Sigmoid colon (tissue), 7 donors: ENCODE results near the gene NRF1. TPM values are rescaled to one million over a fixed set of nuclear protein-coding genes. Genes with fewer than 3 reads are reported as not detected.
A peak's percentile ranks its signal among the peaks of the same experiment; 100 is the strongest.

Source experiments
- DNase-seq: peaks from one replicate; pipeline ENCODE4 v3.0.0-alpha.2; 2019
- H3K27ac ChIP-seq, 4 donors: fragments of 200-600 bp; sonication (generic); one replicate each; pipeline ENCODE4 v1.5.1; 2016 to 2019; ENCODE audit warnings: mild to moderate bottlenecking in 1 of 4
- H3K27me3 ChIP-seq, 3 donors: fragments of 200-600 bp; sonication (generic); one replicate each; pipeline ENCODE4 v1.5.1; 2019; ENCODE audit warnings: mild to moderate bottlenecking in 1 of 3
- H3K36me3 ChIP-seq, 4 donors: fragments of 200-600 bp; sonication (generic); one replicate each; pipeline ENCODE4 v1.5.1; 2016 to 2019
- H3K4me1 ChIP-seq, 4 donors: fragments of 200-600 bp; sonication (generic); one replicate each; pipeline ENCODE4 v1.5.1; 2017 to 2019
- H3K4me3 ChIP-seq, 4 donors: fragments of 200-600 bp; sonication (generic); one replicate each; pipeline ENCODE4 v1.5.1; 2017 to 2019; ENCODE audit warnings: mild to moderate bottlenecking in 2 of 4, moderate library complexity in 1 of 4
- H3K9me3 ChIP-seq, 4 donors: fragments of 200-600 bp in 3 of 4; sonication (generic) in 3 of 4; one replicate each; pipeline versions ENCODE4 v1.5.1 to v1.6.1; 2013 to 2019
- EP300 ChIP-seq, 4 donors: sonication (generic); formaldehyde crosslinking; IDR thresholded peaks; one replicate each; pipeline ENCODE4 v1.6.1; 2017; ENCODE audit warnings: antibody characterized with exemption in 4 of 4
- POLR2A ChIP-seq, 2 donors: fragments of 450-650 bp; IDR thresholded peaks; one replicate each; pipeline ENCODE4 v1.6.1; 2016; ENCODE audit warnings: antibody characterized with exemption in 2 of 2, mild to moderate bottlenecking in 2 of 2, moderate library complexity in 2 of 2
- POLR2AphosphoS5 ChIP-seq, 4 donors: sonication (generic); formaldehyde crosslinking; IDR thresholded peaks; one replicate each; pipeline ENCODE4 v1.6.1; 2017; ENCODE audit warnings: antibody characterized with exemption in 4 of 4
- WGBS, 2 donors: extraction: QIAGEN DNeasy Blood & Tissue Kit; methylation state at CpG; one replicate each; pipeline ENCODE4 v1.1.7; 2013; 5-methylcytosine and 5-hydroxymethylcytosine counted together
- intact Hi-C: fragments of 100-400 bp; cut with DNase I; formaldehyde crosslinking; loops from one replicate; pipeline ENCODE4 v1.15.1; 2023
- polyA plus RNA-seq, 3 donors: library from polyadenylated mRNA; stranded (reverse); fragments of 200-250 nt; gene quantifications; one replicate each; pipeline ENCODE4 v1.2.3, GENCODE V29; 2013
- total RNA-seq, 4 donors: library from RNA; depleted of rRNA; stranded (reverse); fragments of >200 nt; gene quantifications; one replicate each; pipeline ENCODE4 v1.1.0, GENCODE V29; 2016
- TF ChIP-seq, protein P1 (sequence below), 4 experiments: fragments of 450-650 bp in 3 of 4; fragments of 200-600 bp in 1 of 4; IDR thresholded peaks; one replicate each; pipeline ENCODE4 v1.5.1; 2016 to 2019; ENCODE audit warnings: antibody characterized with exemption in 4 of 4, mild to moderate bottlenecking in 3 of 4, moderate library complexity in 2 of 4
- donor health status: healthy with polysubstance abuse.
- donor health status: Bipolar disorder and iron deficiency.
- donor health status: healthy.

Gene NRF1
- total and polyA plus RNA-seq, 7 donors, result 4.8 to 18.1 (median 15.0) TPM

DNA sequence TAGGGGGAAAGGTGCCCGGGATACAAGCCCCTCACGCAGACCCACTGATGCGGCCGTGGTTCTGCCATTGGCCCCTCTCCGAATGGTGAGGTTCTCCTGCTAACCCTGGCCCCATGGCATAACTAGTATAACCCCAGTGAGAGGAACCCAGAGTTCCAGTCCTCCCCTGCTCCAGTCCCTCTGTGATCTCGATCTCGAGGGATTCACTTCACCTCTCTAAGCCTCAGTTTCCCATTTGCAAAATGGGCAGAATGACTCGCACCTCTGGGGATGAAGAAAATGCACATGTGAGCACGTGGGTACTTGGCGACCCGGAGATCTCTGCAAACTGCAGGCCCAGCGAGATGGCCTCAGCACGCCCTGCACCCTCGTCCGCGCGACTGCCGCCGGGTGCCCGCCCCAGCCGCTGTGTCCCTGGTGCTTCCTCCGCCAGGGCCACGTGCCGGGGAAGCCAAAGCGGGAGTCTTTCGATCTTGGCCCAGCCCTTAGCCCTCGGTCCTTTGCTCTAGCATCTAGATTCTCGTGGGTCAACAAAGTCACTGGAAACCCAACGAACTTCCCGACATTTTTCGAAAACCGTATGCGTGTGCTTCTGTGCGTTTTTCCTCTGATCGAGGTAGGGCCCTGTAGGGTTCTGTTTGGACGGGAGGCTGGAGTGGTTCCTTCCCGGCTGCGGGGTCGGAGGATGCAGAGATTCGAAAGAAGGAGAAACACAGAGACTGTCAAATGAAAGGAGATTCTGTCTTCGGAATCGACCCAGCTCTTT is 171.5 kb downstream of the NRF1 start:
- intact Hi-C loops, result no loop called here
- 6 to 7% methylated on average over 42 of the region's 42 CpGs for WGBS, 2 donors
- peaks cover 76 to 100% (median 95%) of the 10 kb centered on the region in 3 donors for H3K27me3 ChIP-seq
- H3K9me3 ChIP-seq, result no peaks in the 10 kb centered on the region
- H3K4me3 ChIP-seq, result no peak overlapping the region
- TF ChIP-seq EP300 (IDR thresholded peaks at IDR 0.05), result no peak
- TF ChIP-seq POLR2AphosphoS5 (IDR thresholded peaks at IDR 0.05), result peak in 1 of 4 donors; percentile 49
- H3K27ac ChIP-seq, result no peak overlapping the region
- H3K4me1 ChIP-seq, result peaks cover 0 to 77% (median 75%) of the 10 kb centered on the region in 4 donors
- H3K36me3 ChIP-seq, result no peaks in the 10 kb centered on the region
- no peak for DNase-seq

- TF ChIP-seq POLR2AphosphoS5 (IDR thresholded peaks at IDR 0.05) (no peak), EP300 (IDR thresholded peaks at IDR 0.05) (no peak), POLR2A (IDR thresholded peaks at IDR 0.05) (no peak)
- TF ChIP-seq, protein P1, sequence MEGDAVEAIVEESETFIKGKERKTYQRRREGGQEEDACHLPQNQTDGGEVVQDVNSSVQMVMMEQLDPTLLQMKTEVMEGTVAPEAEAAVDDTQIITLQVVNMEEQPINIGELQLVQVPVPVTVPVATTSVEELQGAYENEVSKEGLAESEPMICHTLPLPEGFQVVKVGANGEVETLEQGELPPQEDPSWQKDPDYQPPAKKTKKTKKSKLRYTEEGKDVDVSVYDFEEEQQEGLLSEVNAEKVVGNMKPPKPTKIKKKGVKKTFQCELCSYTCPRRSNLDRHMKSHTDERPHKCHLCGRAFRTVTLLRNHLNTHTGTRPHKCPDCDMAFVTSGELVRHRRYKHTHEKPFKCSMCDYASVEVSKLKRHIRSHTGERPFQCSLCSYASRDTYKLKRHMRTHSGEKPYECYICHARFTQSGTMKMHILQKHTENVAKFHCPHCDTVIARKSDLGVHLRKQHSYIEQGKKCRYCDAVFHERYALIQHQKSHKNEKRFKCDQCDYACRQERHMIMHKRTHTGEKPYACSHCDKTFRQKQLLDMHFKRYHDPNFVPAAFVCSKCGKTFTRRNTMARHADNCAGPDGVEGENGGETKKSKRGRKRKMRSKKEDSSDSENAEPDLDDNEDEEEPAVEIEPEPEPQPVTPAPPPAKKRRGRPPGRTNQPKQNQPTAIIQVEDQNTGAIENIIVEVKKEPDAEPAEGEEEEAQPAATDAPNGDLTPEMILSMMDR (IDR thresholded peaks at IDR 0.05), result no peak
- Histone ChIP-seq H3K36me3 (no peaks in the 10 kb centered on the region), H3K27me3 (peaks cover 70 to 94% (median 89%) of the 10 kb centered on the region in 3 donors), H3K9me3 (no peaks in the 10 kb centered on the region), H3K4me1 (peaks cover 0 to 73% (median 71%) of the 10 kb centered on the region in 4 donors), H3K27ac (no peak overlapping the region), H3K4me3 (no peak overlapping the region)
- no peak for DNase-seq
- intact Hi-C loops, result no loop called here
- whole genome bisulfite sequencing, 2 donors, result 14% methylated on average over 10 of the region's 10 CpGs
These were observed 172.0 kb downstream of the NRF1 start for GRCh38 chr7:129783584-129783919.

GRCh38 chr7:129784437-129784782 is 172.9 kb downstream of the NRF1 start:
- peaks cover 0 to 64% (median 63%) of the 10 kb centered on the region in 4 donors for H3K4me1 ChIP-seq
- peaks cover 62 to 88% (median 81%) of the 10 kb centered on the region in 3 donors for H3K27me3 ChIP-seq

DNA sequence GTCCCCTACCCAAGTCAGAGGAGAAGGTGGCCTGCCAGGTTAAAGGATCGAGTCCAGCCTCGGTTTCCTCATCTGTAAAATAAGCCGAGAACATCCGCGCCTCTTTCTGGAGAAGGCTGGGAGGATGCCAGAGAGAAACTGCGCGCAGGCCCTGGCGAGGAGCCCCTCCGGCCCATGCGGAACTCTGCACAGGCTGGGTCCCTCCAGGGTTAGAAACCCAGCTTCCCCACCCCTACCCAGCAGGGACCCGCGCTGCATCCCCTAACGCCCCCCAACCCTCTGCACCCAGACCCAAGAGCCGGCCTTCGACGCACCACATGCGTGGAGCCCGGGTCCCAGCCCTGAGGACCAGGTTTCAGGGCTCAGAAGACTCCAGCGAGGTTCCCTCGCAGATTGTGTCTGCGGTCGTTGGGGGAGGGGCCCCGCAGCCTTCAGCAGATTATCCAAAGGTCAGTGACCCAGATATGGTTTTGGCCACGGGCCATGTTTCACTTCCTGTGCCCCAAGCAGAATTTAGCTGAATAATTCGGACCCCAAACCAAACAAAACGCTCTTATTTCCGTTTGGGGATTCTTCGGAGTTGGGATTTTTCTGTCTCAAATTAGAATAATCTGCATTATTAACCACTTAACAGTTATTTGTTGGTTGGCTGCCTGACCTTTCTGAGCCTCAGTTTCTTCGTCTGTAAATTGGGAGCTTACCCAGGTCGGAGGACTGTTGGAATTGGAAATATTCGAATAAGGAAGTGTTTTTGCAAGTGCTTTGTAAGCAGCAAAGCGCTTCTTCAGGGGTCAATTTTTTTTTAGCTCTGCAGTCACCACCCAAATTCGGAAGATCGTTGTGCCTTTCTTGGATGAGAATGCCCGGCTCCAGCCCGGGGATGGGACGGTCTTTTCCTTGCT is 173.5 kb downstream of the NRF1 start:
- DNase-seq, result no peak
- H3K4me3 ChIP-seq, result peak overlapping the region in 1 of 4 donors; percentile 14
- H3K27ac ChIP-seq, result no peak overlapping the region
- 3 to 5% methylated on average over 37 of the region's 37 CpGs for WGBS, 2 donors
- peaks cover 56 to 85% (median 74%) of the 10 kb centered on the region in 3 donors for H3K27me3 ChIP-seq
- no peak for TF ChIP-seq POLR2AphosphoS5 (IDR thresholded peaks at IDR 0.05)
- TF ChIP-seq POLR2A (IDR thresholded peaks at IDR 0.05), result no peak
- TF ChIP-seq, protein P1 (IDR thresholded peaks at IDR 0.05), result no peak
- no peak for TF ChIP-seq EP300 (IDR thresholded peaks at IDR 0.05)
- peaks cover 0 to 58% (median 56%) of the 10 kb centered on the region in 4 donors for H3K4me1 ChIP-seq
- H3K9me3 ChIP-seq, result no peaks in the 10 kb centered on the region
- intact Hi-C loops, result no loop called here
- H3K36me3 ChIP-seq, result no peaks in the 10 kb centered on the region

More at GRCh38 chr7:129784437-129784782, 172.9 kb downstream of the NRF1 start:
- no peak for DNase-seq
- Histone ChIP-seq H3K9me3 (no peaks in the 10 kb centered on the region), H3K27ac (no peak overlapping the region), H3K36me3 (no peaks in the 10 kb centered on the region), H3K4me3 (no peak overlapping the region)
- no peak for TF ChIP-seq POLR2A (IDR thresholded peaks at IDR 0.05)
- TF ChIP-seq POLR2AphosphoS5 (IDR thresholded peaks at IDR 0.05), result no peak
- TF ChIP-seq EP300 (IDR thresholded peaks at IDR 0.05), result no peak
- TF ChIP-seq, protein P1 (IDR thresholded peaks at IDR 0.05), result no peak
- 7 to 15% methylated on average over 25 of the region's 25 CpGs for WGBS, 2 donors
- intact Hi-C loops, result no loop called here
